ENCODE data around the gene PRKCSH. TPM values are rescaled to one million over a fixed set of nuclear protein-coding genes. Genes with fewer than 3 reads are reported as not detected.

The PRKCSH gene
- total and polyA plus RNA-seq, 8 donors: 273 to 338 (median 304) TPM

- peak in 2 of 4 donors; percentile 50 to 82 for DNase-seq
- peak overlapping the region; percentile 74 to 91 for H3K27ac ChIP-seq
- intact Hi-C loops (cut with DNase I): no loop called here
- H3K27me3 ChIP-seq: no peaks in the 10 kb centered on the region
- no peak for TF ChIP-seq CTCF (IDR thresholded peaks at IDR 0.05)
- peaks cover 14 to 21% of the 10 kb centered on the region in 2 donors for H3K4me1 ChIP-seq
- no peaks in the 10 kb centered on the region for H3K9me3 ChIP-seq
- H3K4me3 ChIP-seq: peak overlapping the region; percentile 64 to 88
- no peak for ATAC-seq
- peaks cover 4 to 46% of the 10 kb centered on the region in 2 donors for H3K36me3 ChIP-seq
These were observed 438 bp downstream of the PRKCSH start for GRCh38 chr19:11435833-11436313.

- no peak for ATAC-seq
- Histone ChIP-seq H3K36me3 (peaks cover 7 to 66% of the 10 kb centered on the region in 2 donors), H3K27ac (no peak overlapping the region), H3K9me3 (no peaks in the 10 kb centered on the region), H3K4me3 (no peak overlapping the region), H3K27me3 (no peaks in the 10 kb centered on the region), H3K4me1 (peaks cover 14 to 21% of the 10 kb centered on the region in 2 donors)
- no peak for DNase-seq
- intact Hi-C loops (cut with DNase I): no loop called here
- TF ChIP-seq CTCF (IDR thresholded peaks at IDR 0.05): no peak
These were observed 2.5 kb downstream of the PRKCSH start for GRCh38 chr19:11437955-11438354.

GRCh38 chr19:11444059-11444458, 8.6 kb downstream of the PRKCSH start:
- no peak for DNase-seq
- ATAC-seq: no peak
- H3K4me1 ChIP-seq: no peaks in the 10 kb centered on the region
- no peak overlapping the region for H3K27ac ChIP-seq
- H3K4me3 ChIP-seq: no peak overlapping the region
- H3K36me3 ChIP-seq: peaks cover 3 to 99% of the 10 kb centered on the region in 2 donors
- no peaks in the 10 kb centered on the region for H3K27me3 ChIP-seq
- H3K9me3 ChIP-seq: no peaks in the 10 kb centered on the region
- intact Hi-C loops (cut with DNase I): loop anchor here in 1 of 2 donors (10.0 kb wide), 1 partner anchor 149 kb away; the partner anchor contains the start of gene TSPAN16
- TF ChIP-seq CTCF (IDR thresholded peaks at IDR 0.05): no peak

- intact Hi-C loops (cut with DNase I): loop anchor here in 1 of 2 donors (10.0 kb wide), 1 partner anchor 150 kb away; the partner anchor contains the start of gene TSPAN16
- no peak overlapping the region for H3K4me3 ChIP-seq
- H3K4me1 ChIP-seq: no peaks in the 10 kb centered on the region
- H3K27me3 ChIP-seq: no peaks in the 10 kb centered on the region
- H3K36me3 ChIP-seq: peaks cover 3 to 99% of the 10 kb centered on the region in 2 donors
- H3K27ac ChIP-seq: no peak overlapping the region
- no peak for TF ChIP-seq CTCF (IDR thresholded peaks at IDR 0.05)
- no peak for DNase-seq
- H3K9me3 ChIP-seq: no peaks in the 10 kb centered on the region
- no peak for ATAC-seq
These were observed 9.7 kb downstream of the PRKCSH start for GRCh38 chr19:11445141-11445540.

GRCh38 chr19:11446271-11446651, 10.8 kb downstream of the PRKCSH start:
- H3K27ac ChIP-seq: no peak overlapping the region
- H3K4me1 ChIP-seq: no peaks in the 10 kb centered on the region
- ATAC-seq (no peak), DNase-seq (no peak)
- intact Hi-C loops (cut with DNase I): loop anchor here in 1 of 2 donors (10.0 kb wide), 1 partner anchor 151 kb away; the partner anchor contains the start of gene TSPAN16
- H3K9me3 ChIP-seq: no peaks in the 10 kb centered on the region
- H3K4me3 ChIP-seq: no peak overlapping the region
- no peak for TF ChIP-seq CTCF (IDR thresholded peaks at IDR 0.05)
- H3K36me3 ChIP-seq: peaks cover 1 to 98% of the 10 kb centered on the region in 2 donors
- no peaks in the 10 kb centered on the region for H3K27me3 ChIP-seq
